Measurements from ENCODE around the gene YIPF2. TPM values are rescaled to one million over a fixed set of nuclear protein-coding genes. Genes with fewer than 3 reads are reported as not detected.
A peak's percentile ranks its signal among the peaks of the same experiment; 100 is the strongest.

Gene YIPF2
- total RNA-seq, 2 donors from 2014 or later, result 23.4 to 34.3 TPM

- DNase-seq (ENCODE audit: low spot score), result no peak
- no peaks in the 10 kb centered on the region for H3K9me3 ChIP-seq
- no peak overlapping the region for H3K27ac ChIP-seq
- no peak overlapping the region for H3K4me3 ChIP-seq
- H3K4me1 ChIP-seq, result peaks cover 0 to 6% of the 10 kb centered on the region in 2 donors
- TF ChIP-seq, protein P1, sequence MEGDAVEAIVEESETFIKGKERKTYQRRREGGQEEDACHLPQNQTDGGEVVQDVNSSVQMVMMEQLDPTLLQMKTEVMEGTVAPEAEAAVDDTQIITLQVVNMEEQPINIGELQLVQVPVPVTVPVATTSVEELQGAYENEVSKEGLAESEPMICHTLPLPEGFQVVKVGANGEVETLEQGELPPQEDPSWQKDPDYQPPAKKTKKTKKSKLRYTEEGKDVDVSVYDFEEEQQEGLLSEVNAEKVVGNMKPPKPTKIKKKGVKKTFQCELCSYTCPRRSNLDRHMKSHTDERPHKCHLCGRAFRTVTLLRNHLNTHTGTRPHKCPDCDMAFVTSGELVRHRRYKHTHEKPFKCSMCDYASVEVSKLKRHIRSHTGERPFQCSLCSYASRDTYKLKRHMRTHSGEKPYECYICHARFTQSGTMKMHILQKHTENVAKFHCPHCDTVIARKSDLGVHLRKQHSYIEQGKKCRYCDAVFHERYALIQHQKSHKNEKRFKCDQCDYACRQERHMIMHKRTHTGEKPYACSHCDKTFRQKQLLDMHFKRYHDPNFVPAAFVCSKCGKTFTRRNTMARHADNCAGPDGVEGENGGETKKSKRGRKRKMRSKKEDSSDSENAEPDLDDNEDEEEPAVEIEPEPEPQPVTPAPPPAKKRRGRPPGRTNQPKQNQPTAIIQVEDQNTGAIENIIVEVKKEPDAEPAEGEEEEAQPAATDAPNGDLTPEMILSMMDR (IDR thresholded peaks at IDR 0.05), result no peak
- H3K36me3 ChIP-seq, result no peaks in the 10 kb centered on the region
- H3K27me3 ChIP-seq, result no peaks in the 10 kb centered on the region
These were observed 7.1 kb upstream of the YIPF2 start for GRCh38 chr19:10935371-10936059.

GRCh38 chr19:10929402-10929794, 959 bp upstream of the YIPF2 start:
- peaks cover 0 to 21% of the 10 kb centered on the region in 2 donors for H3K4me1 ChIP-seq
- DNase-seq (ENCODE audit: low spot score), result no peak
- H3K27me3 ChIP-seq, result no peaks in the 10 kb centered on the region
- peak overlapping the region; percentile 68 to 99 for H3K4me3 ChIP-seq
- peak overlapping the region in 1 of 2 donors; percentile 95 for H3K27ac ChIP-seq
- H3K9me3 ChIP-seq, result no peaks in the 10 kb centered on the region
- peaks cover 3% of the 10 kb centered on the region for H3K36me3 ChIP-seq
- TF ChIP-seq, protein P1 (IDR thresholded peaks at IDR 0.05), result no peak

DNA sequence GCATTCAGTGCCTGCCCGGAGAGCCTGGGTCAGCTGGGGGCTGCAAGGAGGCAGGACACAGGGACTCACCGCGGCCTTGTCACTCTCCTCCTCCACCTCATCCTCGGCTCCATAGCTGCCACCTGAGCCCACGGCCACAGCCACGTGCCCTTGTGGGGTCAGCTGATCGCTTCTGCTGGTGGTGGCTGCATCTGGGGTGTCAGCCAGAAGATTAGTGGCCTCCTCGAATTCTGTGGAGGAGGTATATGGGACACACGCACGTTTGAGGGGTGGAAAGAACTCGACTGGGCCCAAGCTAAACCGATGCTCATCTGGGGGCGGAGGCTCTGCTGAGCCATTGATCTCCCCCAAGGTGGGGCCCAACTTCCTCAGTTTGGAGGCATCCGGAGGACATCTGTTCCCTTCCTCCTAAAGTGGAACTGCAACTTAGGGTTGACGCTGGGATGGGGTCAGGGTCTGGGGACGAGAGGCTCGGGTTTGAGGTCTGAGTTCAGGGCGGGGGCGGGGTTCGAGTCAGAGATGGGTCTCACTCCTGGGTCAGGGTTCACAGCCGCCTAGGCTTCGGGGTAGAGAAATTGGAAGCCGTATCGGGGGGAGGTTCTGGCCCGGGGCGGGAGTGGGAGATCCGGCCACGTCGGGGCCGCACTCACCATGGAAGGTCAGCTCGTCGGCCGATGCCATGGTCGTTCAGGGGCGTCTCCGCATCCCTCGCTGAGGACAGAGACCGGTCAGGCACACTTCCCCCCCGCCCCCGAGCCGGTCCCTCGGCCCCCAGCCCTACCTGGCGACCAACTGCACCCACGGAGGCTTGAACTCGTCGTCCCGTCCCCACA, 493 bp downstream of the YIPF2 start:
- Histone ChIP-seq H3K9me3 (no peaks in the 10 kb centered on the region), H3K36me3 (peaks cover 18% of the 10 kb centered on the region), H3K27ac (peak overlapping the region; percentile 87 to 95), H3K27me3 (no peaks in the 10 kb centered on the region), H3K4me1 (peaks cover 0 to 21% of the 10 kb centered on the region in 2 donors), H3K4me3 (peak overlapping the region; percentile 68 to 99)
- TF ChIP-seq, protein P1 (IDR thresholded peaks at IDR 0.05), result no peak
- DNase-seq (ENCODE audit: low spot score), result no peak

GRCh38 chr19:10924597-10924996, 3.8 kb downstream of the YIPF2 start:
- no peak for DNase-seq (ENCODE audit: low spot score)
- H3K4me3 ChIP-seq, result no peak overlapping the region
- no peak overlapping the region for H3K27ac ChIP-seq
- peaks cover 0 to 18% of the 10 kb centered on the region in 2 donors for H3K4me1 ChIP-seq
- H3K9me3 ChIP-seq, result no peaks in the 10 kb centered on the region
- TF ChIP-seq, protein P1 (IDR thresholded peaks at IDR 0.05), result no peak
- H3K27me3 ChIP-seq, result no peaks in the 10 kb centered on the region
- H3K36me3 ChIP-seq, result peaks cover 40% of the 10 kb centered on the region

GRCh38 chr19:10923260-10924112, 5.0 kb downstream of the YIPF2 start:
- TF ChIP-seq, protein P1 (IDR thresholded peaks at IDR 0.05), result no peak
- no peaks in the 10 kb centered on the region for H3K27me3 ChIP-seq
- DNase-seq (ENCODE audit: low spot score), result no peak

More at GRCh38 chr19:10923260-10924112, 5.0 kb downstream of the YIPF2 start:
- Histone ChIP-seq H3K4me3 (no peak overlapping the region), H3K27ac (no peak overlapping the region), H3K9me3 (no peaks in the 10 kb centered on the region), H3K4me1 (peaks cover 0 to 17% of the 10 kb centered on the region in 2 donors), H3K36me3 (peaks cover 40% of the 10 kb centered on the region)

All from right atrium auricular region (tissue), 2 donors.